B cell (primary cell): Measurements from ENCODE around the gene KBTBD13. TPM values are rescaled to one million over a fixed set of nuclear protein-coding genes. Genes with fewer than 3 reads are reported as not detected.

ENCODE experiments used
- ATAC-seq: fragments of 200-7000 bp; cut with Tn5 transposase; one replicate; pipeline ENCODE4 v1.10.0; 2021; ENCODE audit warnings: low read depth, mild to moderate bottlenecking, moderate number of reproducible peaks, moderate library complexity
- CTCF ChIA-PET: fragments of 350-600 bp; sonication (Branson Sonifier 250); formaldehyde crosslinking; loops from one replicate; lab custom pipeline; 2021; ENCODE audit warnings: antibody characterized with exemption, inconsistent platforms; lab: Charles Lee
- POLR2A ChIA-PET: fragments of 350-600 bp; sonication (Branson Sonifier 250); formaldehyde crosslinking; loops from one replicate; lab custom pipeline; 2021; ENCODE audit warnings: antibody characterized with exemption; lab: Charles Lee
- DNase-seq: peaks from one replicate; pipeline ENCODE4 v3.0.0; 2013
- H2AFZ ChIP-seq: 2 replicates; pipeline ENCODE4 v1.6.1; 2012; ENCODE audit warnings: mild to moderate bottlenecking, low read depth, low read length; ENCODE audit not compliant: insufficient read depth, poor library complexity, severe bottlenecking
- H3K27ac ChIP-seq, 2 donors: 1 replicate in 1 of 2; 2 replicates in 1 of 2; pipeline ENCODE4 v1.5.1; 2012 to 2013; ENCODE audit warnings: low read length in 2 of 2, mild to moderate bottlenecking in 2 of 2, moderate library complexity in 1 of 2
- H3K27me3 ChIP-seq, 4 experiments: fragments of 200-600 bp in 1 of 4; sonication (generic) in 1 of 4; replicated peaks in 1 of 4; 1 replicate in 2 of 4; 2 replicates in 2 of 4; pipeline versions ENCODE4 v1.6.1 to v1.7.0; 2013 to 2016; ENCODE audit warnings: low read length in 3 of 4, mild to moderate bottlenecking in 2 of 4, mixed read lengths in 1 of 4, moderate library complexity in 1 of 4; ENCODE audit not compliant: insufficient read depth in 4 of 4, control insufficient read depth in 3 of 4; ENCODE audit errors: control extremely low read depth in 1 of 4
- H3K36me3 ChIP-seq, 2 experiments: replicated peaks in 1 of 2; 1 replicate in 1 of 2; 2 replicates in 1 of 2; pipeline versions ENCODE4 v1.6.1 to v1.7.1; 2013; ENCODE audit warnings: low read length in 1 of 2; ENCODE audit not compliant: insufficient read depth in 2 of 2, control insufficient read depth in 1 of 2; ENCODE audit errors: control extremely low read depth in 1 of 2, extremely low read depth in 1 of 2
- H3K4me1 ChIP-seq, 2 donors: fragments of 200-600 bp in 1 of 2; sonication (generic) in 1 of 2; 1 replicate in 1 of 2; 2 replicates in 1 of 2; pipeline versions ENCODE4 v1.5.1 to v1.6.1; 2013 to 2017; ENCODE audit warnings: low read length in 2 of 2; ENCODE audit not compliant: control insufficient read depth in 2 of 2, insufficient read depth in 2 of 2
- H3K4me2 ChIP-seq: replicated peaks from 2 replicates; pipeline ENCODE3; 2012; ENCODE audit warnings: mild to moderate bottlenecking, low read depth, low read length; ENCODE audit not compliant: poor library complexity, severe bottlenecking
- H3K4me3 ChIP-seq, 5 experiments: fragments of 200-600 bp in 1 of 5; sonication (generic) in 1 of 5; 1 replicate in 3 of 5; 2 replicates in 2 of 5; pipeline versions ENCODE4 v1.5.1 to v1.7.0; 2011 to 2016; ENCODE audit warnings: low read length in 4 of 5, mild to moderate bottlenecking in 4 of 5, low read depth in 2 of 5, control low read depth in 1 of 5, moderate library complexity in 1 of 5; ENCODE audit not compliant: insufficient read depth in 1 of 5; ENCODE audit errors: control extremely low read depth in 1 of 5, extremely low read depth in 1 of 5
- H3K79me2 ChIP-seq: fragments of 200-600 bp; sonication (generic); one replicate; pipeline ENCODE4 v1.6.0; 2016; ENCODE audit warnings: low read length; ENCODE audit not compliant: control insufficient read depth, insufficient read depth
- H3K9ac ChIP-seq: fragments of 200-600 bp; sonication (generic); 2 replicates; pipeline ENCODE4 v1.6.1; 2017; ENCODE audit warnings: mild to moderate bottlenecking, low read length, moderate library complexity
- H3K9me3 ChIP-seq, 3 donors: one replicate each; pipeline versions ENCODE4 v1.6.1 to v1.7.1; 2013; ENCODE audit warnings: low read length in 2 of 3; ENCODE audit not compliant: control insufficient read depth in 2 of 3, insufficient read depth in 1 of 3; ENCODE audit errors: control extremely low read depth in 1 of 3
- H4K20me1 ChIP-seq: 2 replicates; pipeline ENCODE4 v1.6.0; 2012; ENCODE audit warnings: mild to moderate bottlenecking, low read length; ENCODE audit not compliant: insufficient read depth, control insufficient read depth, poor library complexity, severe bottlenecking
- H3K27ac Mint-ChIP-seq: one replicate; pipeline ENCODE4 v1.8.0; 2021; ENCODE audit warnings: mixed read lengths
- H3K27me3 Mint-ChIP-seq: one replicate; pipeline ENCODE4 v1.8.0; 2021; ENCODE audit warnings: mixed read lengths
- H3K4me1 Mint-ChIP-seq: one replicate; pipeline ENCODE4 v1.8.0; 2021; ENCODE audit warnings: mixed read lengths
- H3K4me3 Mint-ChIP-seq: one replicate; pipeline ENCODE4 v1.8.0; 2021; ENCODE audit warnings: mixed read lengths
- H3K9me3 Mint-ChIP-seq: one replicate; pipeline ENCODE4 v1.8.0; 2022; ENCODE audit warnings: mixed read lengths; ENCODE audit not compliant: insufficient read depth
- EZH2 ChIP-seq: IDR thresholded peaks from 2 replicates; pipeline ENCODE4 v1.6.1; 2012; ENCODE audit warnings: borderline replicate concordance, low read depth, mild to moderate bottlenecking, moderate library complexity, low read length; ENCODE audit not compliant: insufficient read depth, poor library complexity, severe bottlenecking
- WGBS: methylation state at CpG from one replicate; pipeline ENCODE4 v1.1.5; 2013; ENCODE audit warnings: missing lambda C conversion rate; ENCODE audit not compliant: insufficient coverage; 5-methylcytosine and 5-hydroxymethylcytosine counted together
- intact Hi-C: fragments of 100-400 bp; cut with micrococcal nuclease; formaldehyde crosslinking; loops from one replicate; pipeline ENCODE4 v1.10.0; 2022
- polyA plus RNA-seq: library from polyadenylated mRNA; depleted of rRNA; stranded (reverse); fragments of >200 nt; gene quantifications from 2 replicates; pipeline ENCODE4 v1.2.3, GENCODE V29; 2012
- total RNA-seq, 2 donors: library from RNA; stranded (reverse); fragments of 120-200 nt in 1 of 2; gene quantifications; 1 replicate in 1 of 2; 2 replicates in 1 of 2; pipeline versions ENCODE4 v1.2.3 to v1.2.4, GENCODE V29; 2013 to 2022
- TF ChIP-seq, protein P1 (sequence below): fragments of 200-600 bp; IDR thresholded peaks from one replicate; pipeline ENCODE4 v1.8.0; 2022; ENCODE audit warnings: antibody characterized with exemption, mild to moderate bottlenecking

KBTBD13 gene
- total and polyA plus RNA-seq, 2 donors (not counting 1 experiment from before 2014, with no cell fraction given): not detected

DNA sequence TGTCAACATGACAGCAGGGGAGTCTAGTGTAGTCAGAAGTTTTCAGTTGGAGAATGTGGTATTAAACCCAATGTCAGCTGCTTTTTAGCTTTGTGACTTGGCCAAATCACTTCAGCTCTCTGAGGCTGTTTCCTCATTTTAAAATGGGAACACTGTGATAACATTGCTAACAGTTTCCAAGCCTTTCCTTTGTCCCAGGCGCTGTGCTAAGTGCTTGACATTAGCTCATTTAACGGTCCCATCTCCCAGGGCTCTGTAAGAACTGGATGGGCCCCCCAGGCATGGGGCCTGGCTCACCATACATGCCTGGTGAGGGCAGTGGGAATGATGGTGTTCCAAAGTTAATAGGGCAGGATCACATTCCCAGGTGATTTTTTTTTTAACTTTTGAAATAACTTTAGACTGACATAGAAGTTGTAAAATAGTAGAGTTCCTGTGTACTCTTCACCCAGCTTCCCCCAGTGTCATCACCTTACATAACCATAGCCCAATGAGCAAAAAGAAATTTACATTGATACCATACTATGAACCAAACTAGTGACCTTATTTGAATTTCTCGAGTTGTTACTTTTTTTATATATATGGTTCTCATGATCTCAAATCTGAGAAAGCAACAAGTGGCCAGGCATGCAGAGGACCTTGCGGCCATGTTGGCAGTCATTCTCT is 16.5 kb upstream of the KBTBD13 start:
- no peak overlapping the region for H3K4me2 ChIP-seq
- no peaks in the 10 kb centered on the region for H3K4me1 ChIP-seq
- H3K36me3 ChIP-seq: no peaks in the 10 kb centered on the region
- 70% methylated on average over 3 of the region's 4 CpGs for WGBS
- Mint-ChIP-seq H3K27ac (no peak overlapping the region), H3K4me3 (no peak overlapping the region), H3K9me3 (no peaks in the 10 kb centered on the region), H3K27me3 (peaks cover 4% of the 10 kb centered on the region), H3K4me1 (no peaks in the 10 kb centered on the region)
- H3K79me2 ChIP-seq: no peaks in the 10 kb centered on the region
- H3K27me3 ChIP-seq: peaks cover 0 to 2% (median under 1%) of the 10 kb centered on the region in 4 experiments
- H3K4me3 ChIP-seq: no peak overlapping the region
- DNase-seq (no peak), ATAC-seq (no peak)
- ChIA-PET CTCF (no interaction called here), POLR2A (no interaction called here)
- no peak overlapping the region for H3K27ac ChIP-seq
- intact Hi-C loops: no loop called here
- H4K20me1 ChIP-seq: no peaks in the 10 kb centered on the region
- no peak overlapping the region for H2AFZ ChIP-seq
- peaks cover 0 to 4% (median 0%) of the 10 kb centered on the region in 3 donors for H3K9me3 ChIP-seq
- no peak overlapping the region for H3K9ac ChIP-seq
- TF ChIP-seq, protein P1, sequence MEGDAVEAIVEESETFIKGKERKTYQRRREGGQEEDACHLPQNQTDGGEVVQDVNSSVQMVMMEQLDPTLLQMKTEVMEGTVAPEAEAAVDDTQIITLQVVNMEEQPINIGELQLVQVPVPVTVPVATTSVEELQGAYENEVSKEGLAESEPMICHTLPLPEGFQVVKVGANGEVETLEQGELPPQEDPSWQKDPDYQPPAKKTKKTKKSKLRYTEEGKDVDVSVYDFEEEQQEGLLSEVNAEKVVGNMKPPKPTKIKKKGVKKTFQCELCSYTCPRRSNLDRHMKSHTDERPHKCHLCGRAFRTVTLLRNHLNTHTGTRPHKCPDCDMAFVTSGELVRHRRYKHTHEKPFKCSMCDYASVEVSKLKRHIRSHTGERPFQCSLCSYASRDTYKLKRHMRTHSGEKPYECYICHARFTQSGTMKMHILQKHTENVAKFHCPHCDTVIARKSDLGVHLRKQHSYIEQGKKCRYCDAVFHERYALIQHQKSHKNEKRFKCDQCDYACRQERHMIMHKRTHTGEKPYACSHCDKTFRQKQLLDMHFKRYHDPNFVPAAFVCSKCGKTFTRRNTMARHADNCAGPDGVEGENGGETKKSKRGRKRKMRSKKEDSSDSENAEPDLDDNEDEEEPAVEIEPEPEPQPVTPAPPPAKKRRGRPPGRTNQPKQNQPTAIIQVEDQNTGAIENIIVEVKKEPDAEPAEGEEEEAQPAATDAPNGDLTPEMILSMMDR: no peak
- TF ChIP-seq EZH2: no peak

DNA sequence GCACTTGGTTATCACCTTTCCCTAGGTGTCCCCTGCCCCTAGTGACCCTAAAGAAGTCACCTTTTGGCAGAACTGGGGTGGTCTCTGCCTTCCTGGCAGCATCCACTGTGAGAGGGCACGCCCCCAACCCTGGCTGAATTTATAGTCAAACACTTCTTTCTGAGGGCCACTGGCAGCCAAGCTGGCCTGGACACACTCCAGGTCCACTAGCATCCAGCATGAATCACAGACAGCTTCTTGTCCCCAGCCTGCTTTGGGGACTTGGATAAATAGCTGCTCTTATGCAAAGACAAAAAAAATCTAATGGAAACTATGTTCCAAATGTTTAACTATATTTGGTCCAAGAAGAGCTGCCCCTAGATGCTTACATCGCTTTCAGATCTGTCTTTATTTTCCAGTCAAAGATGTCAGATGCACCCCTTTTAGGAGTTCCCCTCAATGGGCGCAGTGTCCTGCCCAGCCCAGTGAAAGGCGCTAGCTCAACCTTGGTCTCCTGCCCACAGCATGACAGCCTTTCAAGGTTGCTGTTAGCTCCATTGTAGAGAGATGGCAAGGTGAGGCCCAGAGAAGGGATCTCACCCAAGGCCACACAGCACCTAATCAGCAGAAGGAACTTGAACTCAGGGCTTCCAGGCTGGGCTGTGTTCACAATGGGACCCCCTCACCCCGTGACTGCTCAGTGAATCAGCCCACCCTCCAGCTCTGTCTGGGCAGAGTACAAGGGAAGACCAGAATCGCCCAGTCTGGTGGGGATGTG is 15.7 kb upstream of the KBTBD13 start:
- Histone ChIP-seq H3K27ac (no peak overlapping the region), H2AFZ (no peak overlapping the region), H3K9me3 (peaks cover 0 to 4% (median 0%) of the 10 kb centered on the region in 3 donors), H3K4me2 (no peak overlapping the region), H3K79me2 (no peaks in the 10 kb centered on the region), H4K20me1 (no peaks in the 10 kb centered on the region), H3K9ac (no peak overlapping the region), H3K36me3 (no peaks in the 10 kb centered on the region), H3K27me3 (peaks cover 0 to 8% (median 2%) of the 10 kb centered on the region in 4 experiments), H3K4me3 (no peak overlapping the region), H3K4me1 (no peaks in the 10 kb centered on the region)
- intact Hi-C loops: no loop called here
- POLR2A ChIA-PET: no interaction called here
- Mint-ChIP-seq H3K9me3 (no peaks in the 10 kb centered on the region), H3K4me1 (no peaks in the 10 kb centered on the region), H3K27me3 (peaks cover 11% of the 10 kb centered on the region), H3K4me3 (no peak overlapping the region), H3K27ac (no peak overlapping the region)
- WGBS: 95% methylated on average over 5 of the region's 6 CpGs
- CTCF ChIA-PET: no interaction called here
- no peak for DNase-seq
- no peak for ATAC-seq
- TF ChIP-seq, protein P1: no peak
- no peak for TF ChIP-seq EZH2
